ENCODE measurements around the gene EXOC4.

EXOC4 gene

GRCh38 chr7:133568544-133568943, 315.7 kb downstream of the EXOC4 start:
- H3K4me3 ChIP-seq = no peak overlapping the region
- no peak for TF ChIP-seq CTCF (IDR thresholded peaks at IDR 0.05)
- DNase-seq (ENCODE audit: low spot score) = no peak
- H3K27ac ChIP-seq = no peak overlapping the region

- no peak for DNase-seq (ENCODE audit: low spot score)
- H3K4me3 ChIP-seq = no peak overlapping the region
- no peak overlapping the region for H3K27ac ChIP-seq
- TF ChIP-seq CTCF (IDR thresholded peaks at IDR 0.05) = no peak
Measured at GRCh38 chr7:133570321-133570720, 317.4 kb downstream of the EXOC4 start.

GRCh38 chr7:133571076-133571475, 318.2 kb downstream of the EXOC4 start:
- DNase-seq (ENCODE audit: low spot score) = no peak
- Histone ChIP-seq H3K27ac (no peak overlapping the region), H3K4me3 (no peak overlapping the region)
- TF ChIP-seq CTCF (IDR thresholded peaks at IDR 0.05) = no peak

- no peak overlapping the region for H3K27ac ChIP-seq
- no peak for DNase-seq (ENCODE audit: low spot score)
- no peak overlapping the region for H3K4me3 ChIP-seq
- no peak for TF ChIP-seq CTCF (IDR thresholded peaks at IDR 0.05)
Measured at GRCh38 chr7:133572087-133572486, 319.2 kb downstream of the EXOC4 start.

GRCh38 chr7:133572843-133573242, 320.0 kb downstream of the EXOC4 start:
- DNase-seq (ENCODE audit: low spot score) = no peak
- Histone ChIP-seq H3K27ac (no peak overlapping the region), H3K4me3 (no peak overlapping the region)
- no peak for TF ChIP-seq CTCF (IDR thresholded peaks at IDR 0.05)

- no peak for TF ChIP-seq CTCF (IDR thresholded peaks at IDR 0.05)
- no peak for DNase-seq (ENCODE audit: low spot score)
- no peak overlapping the region for H3K27ac ChIP-seq
- no peak overlapping the region for H3K4me3 ChIP-seq
Measured at GRCh38 chr7:133573554-133574265, 320.8 kb downstream of the EXOC4 start.

- H3K4me3 ChIP-seq = no peak overlapping the region
- TF ChIP-seq CTCF (IDR thresholded peaks at IDR 0.05) = no peak
- no peak overlapping the region for H3K27ac ChIP-seq
- no peak for DNase-seq (ENCODE audit: low spot score)
Measured at GRCh38 chr7:133575726-133576440, 323.0 kb downstream of the EXOC4 start.

Measured in coronary artery (tissue), 2 donors.